Naive thymus-derived CD8-positive, alpha-beta T cell (primary cell): ENCODE measurements around the gene CLIC1. TPM values are rescaled to one million over a fixed set of nuclear protein-coding genes. Genes with fewer than 3 reads are reported as not detected.
"Not testable (repeated sequence)": the region's sequence is repeated elsewhere in the genome, so short reads cannot be mapped to it uniquely, and the experiment has no call there.

Experiments used
- ATAC-seq, 2 donors: fragments of 150-1000 bp; cut with Tn5 transposase in 1 of 2; sonication (Bioruptor Pico), chemical (Tn5 transposase) in 1 of 2; 1 replicate in 1 of 2; 2 replicates in 1 of 2; pipeline ENCODE4 v1.10.0; 2021; ENCODE audit warnings: mild to moderate bottlenecking in 2 of 2, moderate library complexity in 2 of 2
- POLR2A ChIA-PET: fragments of 350-600 bp; sonication (Branson Sonifier 250); formaldehyde crosslinking; loops from one replicate; lab custom pipeline; 2021; ENCODE audit warnings: antibody characterized with exemption; lab: Charles Lee
- DNase-seq, 10 donors: peaks; one replicate each; pipeline versions ENCODE4 v3.0.0 to v3.0.0-alpha.2; 2020 to 2022
- H3K27ac Mint-ChIP-seq, 10 donors: one replicate each; pipeline ENCODE4 v1.8.0; 2020 to 2022; ENCODE audit warnings: mild to moderate bottlenecking in 10 of 10, mixed read lengths in 10 of 10, moderate library complexity in 4 of 10, inconsistent platforms in 1 of 10
- H3K27me3 Mint-ChIP-seq, 5 donors: one replicate each; pipeline ENCODE4 v1.8.0; 2021 to 2022; ENCODE audit warnings: mixed read lengths in 5 of 5
- H3K36me3 Mint-ChIP-seq, 3 donors: one replicate each; pipeline ENCODE4 v1.8.0; 2020 to 2022; ENCODE audit warnings: mixed read lengths in 3 of 3, mild to moderate bottlenecking in 2 of 3, inconsistent platforms in 1 of 3
- H3K4me1 Mint-ChIP-seq, 4 donors: one replicate each; pipeline ENCODE4 v1.8.0; 2021 to 2022; ENCODE audit warnings: mixed read lengths in 4 of 4
- H3K4me3 Mint-ChIP-seq, 10 donors: one replicate each; pipeline ENCODE4 v1.8.0; 2020 to 2022; ENCODE audit warnings: mild to moderate bottlenecking in 10 of 10, mixed read lengths in 10 of 10, moderate library complexity in 6 of 10, inconsistent platforms in 1 of 10
- H3K9me3 Mint-ChIP-seq, 9 donors: one replicate each; pipeline ENCODE4 v1.8.0; 2020 to 2022; ENCODE audit warnings: mixed read lengths in 9 of 9, mild to moderate bottlenecking in 3 of 9, inconsistent platforms in 1 of 9, moderate library complexity in 1 of 9
- polyA plus RNA-seq, 3 donors: library from polyadenylated mRNA; unstranded; fragments of 300-500 nt; fragmentation: Illumina TruSeq; gene quantifications; one replicate each; pipeline ENCODE4 v1.2.3, GENCODE V29; 2021
- total RNA-seq, 8 experiments: library from RNA in 2 of 8; stranded (reverse) in 2 of 8; gene quantifications; one replicate each; pipeline ENCODE4 v1.2.3 and lab custom pipeline; 2021 to 2026

The CLIC1 gene
- total and polyA plus RNA-seq, 5 experiments from 2014 or later, result 23.7 to 345 (median 95.1) TPM

DNA sequence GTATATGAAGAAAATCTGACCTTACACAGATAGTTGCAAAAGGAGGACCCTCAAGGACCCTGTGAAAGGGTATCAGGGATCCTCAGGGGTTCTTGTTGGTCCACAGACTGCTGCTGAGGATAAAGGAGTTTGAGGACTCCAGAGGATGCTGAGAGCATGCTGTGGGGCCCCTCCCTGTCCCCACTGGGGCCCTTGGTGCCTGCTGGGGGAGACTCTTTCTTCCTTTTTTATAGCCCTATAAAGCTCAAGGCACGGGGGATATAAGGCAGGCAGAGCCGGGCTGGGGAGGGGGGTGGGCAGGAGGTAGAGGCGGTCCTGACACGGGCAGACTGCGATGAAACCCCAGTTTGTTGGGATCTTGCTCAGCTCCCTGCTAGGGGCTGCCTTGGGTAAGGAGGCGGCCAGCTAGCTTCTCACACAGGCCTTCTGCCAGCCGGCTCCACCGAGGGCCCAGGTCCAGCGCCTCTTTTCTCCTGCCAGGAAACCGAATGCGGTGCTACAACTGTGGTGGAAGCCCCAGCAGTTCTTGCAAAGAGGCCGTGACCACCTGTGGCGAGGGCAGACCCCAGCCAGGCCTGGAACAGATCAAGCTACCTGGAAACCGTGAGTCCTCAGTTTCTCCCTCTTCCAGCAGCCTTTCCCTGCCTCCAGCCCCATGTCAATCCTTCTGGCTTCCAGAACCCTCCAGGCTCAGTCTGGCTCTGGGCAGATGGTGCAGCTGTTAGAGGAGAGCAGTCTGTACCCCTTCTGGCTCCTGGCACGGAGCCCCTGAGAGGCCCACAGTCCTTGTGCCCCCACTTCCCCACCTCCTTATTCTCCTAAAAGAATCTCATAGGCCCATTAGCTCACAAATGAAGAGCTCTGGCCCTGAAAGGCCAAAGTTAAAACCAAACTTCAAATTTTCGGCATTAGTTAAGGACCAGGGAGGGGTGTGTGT lies 21.0 kb downstream of the CLIC1 start, which contains the start of gene LY6G6D:
Gene LY6G6D (plus strand): TSS at position 327 of the 937 bp plus-strand sequence. CDS start 8 bp downstream, at position 335.
- no peak for ATAC-seq
- H3K9me3 Mint-ChIP-seq, result no peaks in the 10 kb centered on the region
- H3K27me3 Mint-ChIP-seq, result no peaks in the 10 kb centered on the region
- H3K27ac Mint-ChIP-seq, result peak within 1 kb of the TSS in 7 of 10 donors; percentile 10 to 88 (median 75)
- DNase-seq, result no peak
- H3K4me3 Mint-ChIP-seq, result peak within 1 kb of the TSS in 1 of 10 donors; percentile 5
- POLR2A ChIA-PET, result interaction anchor here (0.7 to 1.0 kb wide), 3 partner anchors 8 to 139 kb away, joined by 3 to 4 read pairs (median 3); partner anchors contain the start of genes ABHD16A and MPIG6B
- H3K4me1 Mint-ChIP-seq, result peaks cover 22 to 28% (median 25%) of the 10 kb centered on the region in 4 donors
- no peaks in the 10 kb centered on the region for H3K36me3 Mint-ChIP-seq

- Mint-ChIP-seq H3K4me3 (peak overlapping the region in 1 of 10 donors; percentile 5), H3K36me3 (no peaks in the 10 kb centered on the region), H3K27ac (peak overlapping the region in 7 of 10 donors; percentile 10 to 88 (median 75)), H3K4me1 (peaks cover 18 to 28% (median 25%) of the 10 kb centered on the region in 4 donors), H3K9me3 (no peaks in the 10 kb centered on the region), H3K27me3 (no peaks in the 10 kb centered on the region)
- POLR2A ChIA-PET, result interaction anchor here (1.0 kb wide), 1 partner anchor 11 kb away, joined by 5 read pairs; the partner anchor contains the start of gene ABHD16A
- ATAC-seq (no peak), DNase-seq (no peak)
Observed at GRCh38 chr6:31713991-31714684, 22.2 kb downstream of the CLIC1 start.

- H3K27me3 Mint-ChIP-seq, result no peaks in the 10 kb centered on the region
- no peaks in the 10 kb centered on the region for H3K9me3 Mint-ChIP-seq
- H3K4me3 Mint-ChIP-seq, result no peak overlapping the region
- DNase-seq (no peak), ATAC-seq (no peak)
- POLR2A ChIA-PET, result interaction anchor here (1.0 kb wide), 1 partner anchor 10 kb away, joined by 5 read pairs; the partner anchor contains the start of gene ABHD16A
- peak overlapping the region in 3 of 10 donors; percentile 27 to 56 (median 31) for H3K27ac Mint-ChIP-seq
- no peaks in the 10 kb centered on the region for H3K36me3 Mint-ChIP-seq
- peaks cover 18 to 28% (median 25%) of the 10 kb centered on the region in 4 donors for H3K4me1 Mint-ChIP-seq
Observed at GRCh38 chr6:31713465-31713864, 22.9 kb downstream of the CLIC1 start.

DNA sequence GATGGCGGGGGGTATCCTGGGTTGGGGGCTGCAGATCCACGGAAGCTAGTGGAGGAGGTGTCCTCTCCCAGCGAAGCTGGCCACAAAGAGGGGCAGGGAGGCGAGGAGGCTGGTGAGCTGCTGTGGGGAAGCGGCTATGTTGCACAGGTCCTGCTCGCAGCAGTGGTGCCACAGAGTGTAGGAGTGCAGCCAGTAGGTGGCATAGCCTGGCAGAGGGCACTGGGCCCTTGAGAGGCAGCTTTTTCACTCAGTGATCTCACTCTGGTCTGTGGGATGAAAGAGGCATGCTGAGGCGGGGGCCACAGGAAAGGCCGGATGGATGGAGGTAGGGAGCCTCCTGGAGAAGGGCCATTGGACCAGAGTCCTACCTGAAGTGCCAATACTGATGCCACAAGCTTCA lies 24.0 kb downstream of the CLIC1 start:
- no peak overlapping the region for H3K4me3 Mint-ChIP-seq
- no peaks in the 10 kb centered on the region for H3K9me3 Mint-ChIP-seq
- H3K27ac Mint-ChIP-seq, result peak overlapping the region in 3 of 10 donors; percentile 50 to 71 (median 58)

DNA sequence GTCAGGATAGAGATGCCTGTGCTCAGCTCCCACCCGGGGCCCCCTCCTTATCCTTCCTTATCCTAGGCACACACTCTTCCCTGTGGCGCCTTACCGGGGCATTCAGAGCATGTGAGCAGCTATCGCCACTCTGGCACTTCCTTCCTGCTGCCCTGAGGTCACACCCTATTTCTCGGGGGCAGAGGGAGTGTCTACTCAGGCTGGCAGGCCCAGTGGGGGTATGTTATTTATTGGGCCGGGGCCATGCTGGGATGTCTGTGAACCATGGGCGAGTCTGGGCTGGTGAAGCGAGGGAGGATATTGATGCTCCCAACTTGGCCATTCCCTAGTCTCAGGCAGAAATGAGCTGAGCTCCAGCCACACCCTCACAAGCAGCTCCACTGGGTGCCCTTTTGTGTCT lies 25.1 kb downstream of the CLIC1 start:
- ATAC-seq, result no peak
- Mint-ChIP-seq H3K4me1 (peaks cover 18 to 28% (median 25%) of the 10 kb centered on the region in 4 donors), H3K9me3 (no peaks in the 10 kb centered on the region), H3K36me3 (no peaks in the 10 kb centered on the region), H3K27ac (peak overlapping the region in 1 of 10 donors; percentile 29), H3K4me3 (no peak overlapping the region), H3K27me3 (no peaks in the 10 kb centered on the region)
- no peak for DNase-seq
- POLR2A ChIA-PET, result interaction anchor here (0.6 to 1.2 kb wide), 4 partner anchors 8 to 16 kb away, joined by 3 to 4 read pairs (median 3); partner anchors contain the start of genes ABHD16A and MPIG6B

More for the DNA sequence above, 24.0 kb downstream of the CLIC1 start:
- DNase-seq (no peak), ATAC-seq (peak; percentile 39 to 43)
- POLR2A ChIA-PET, result interaction anchor here (1.2 kb wide), 1 partner anchor 11 kb away, joined by 3 read pairs; the partner anchor contains the start of gene MPIG6B
- H3K36me3 Mint-ChIP-seq, result no peaks in the 10 kb centered on the region
- H3K4me1 Mint-ChIP-seq, result peaks cover 18 to 28% (median 25%) of the 10 kb centered on the region in 4 donors
- no peaks in the 10 kb centered on the region for H3K27me3 Mint-ChIP-seq

DNA sequence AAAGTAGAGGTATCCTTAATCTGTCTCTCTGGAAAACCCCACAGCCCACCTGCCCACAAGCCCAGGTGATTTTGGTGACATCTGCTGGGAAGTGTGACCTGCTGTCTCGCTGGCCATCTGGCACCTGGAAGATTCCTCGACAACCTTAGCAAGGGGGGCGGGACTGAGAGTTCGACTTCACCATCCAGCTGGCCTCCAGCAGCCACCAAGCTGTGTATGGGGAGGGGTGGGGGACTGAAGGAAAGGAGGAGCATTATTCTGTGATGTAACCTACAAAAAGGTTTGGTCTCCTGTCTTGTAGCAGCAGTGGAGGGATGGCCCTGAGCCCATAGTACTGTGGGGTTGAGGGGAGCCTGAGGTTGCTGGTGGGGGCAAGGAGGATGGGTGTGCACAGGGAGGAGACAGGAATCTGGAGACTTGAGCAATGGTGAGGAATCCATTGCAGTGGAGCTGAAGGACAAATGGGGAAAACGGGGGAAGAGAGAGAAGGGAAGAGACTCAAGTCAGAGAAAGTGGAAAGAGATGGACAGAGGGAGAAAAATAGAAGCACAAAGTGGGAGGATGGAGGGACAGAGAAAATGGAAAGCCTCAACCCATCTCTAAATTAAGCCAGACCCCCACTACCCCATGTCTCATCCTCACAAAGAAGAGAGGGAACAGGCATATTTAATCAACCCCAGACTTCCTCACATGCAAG lies 25.7 kb downstream of the CLIC1 start:
- no peaks in the 10 kb centered on the region for H3K27me3 Mint-ChIP-seq
- H3K27ac Mint-ChIP-seq, result peak overlapping the region in 4 of 10 donors; percentile 7 to 86 (median 47)
- H3K4me1 Mint-ChIP-seq, result peaks cover 18 to 28% (median 25%) of the 10 kb centered on the region in 4 donors
- POLR2A ChIA-PET, result interaction anchor here (0.6 to 0.7 kb wide), 2 partner anchors 14 to 58 kb away, joined by 3 to 7 read pairs; partner anchors contain the start of gene BAG6
- no peaks in the 10 kb centered on the region for H3K36me3 Mint-ChIP-seq
- DNase-seq (no peak), ATAC-seq (no peak)
- no peaks in the 10 kb centered on the region for H3K9me3 Mint-ChIP-seq
- H3K4me3 Mint-ChIP-seq, result no peak overlapping the region

DNA sequence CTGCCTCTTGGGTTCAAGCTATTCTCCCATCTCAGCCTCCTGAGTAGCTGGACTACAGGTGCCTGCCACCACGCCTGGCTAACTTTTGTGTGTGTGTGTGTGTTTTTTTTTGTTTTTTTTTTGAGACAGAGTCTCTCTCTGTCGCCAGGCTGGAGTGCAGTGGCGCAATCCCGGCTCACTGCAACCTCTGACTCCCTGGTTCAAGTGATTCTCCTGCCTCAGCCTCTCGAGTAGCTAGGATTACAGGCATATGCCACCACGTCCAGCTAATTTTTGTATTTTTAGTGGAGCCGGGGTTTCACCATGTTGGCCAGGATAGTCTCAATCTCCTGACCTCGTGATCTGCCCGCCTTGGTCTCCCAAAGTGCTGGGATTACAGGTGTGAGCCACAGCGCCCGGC lies 27.2 kb downstream of the CLIC1 start:
- ATAC-seq, H3K27ac Mint-ChIP-seq, H3K36me3 Mint-ChIP-seq, DNase-seq, H3K27me3 Mint-ChIP-seq, H3K4me3 Mint-ChIP-seq, H3K9me3 Mint-ChIP-seq, POLR2A ChIA-PET: not testable (repeated sequence)
- H3K4me1 Mint-ChIP-seq, result peaks cover 15 to 25% (median 21%) of the 10 kb centered on the region in 4 donors

DNA sequence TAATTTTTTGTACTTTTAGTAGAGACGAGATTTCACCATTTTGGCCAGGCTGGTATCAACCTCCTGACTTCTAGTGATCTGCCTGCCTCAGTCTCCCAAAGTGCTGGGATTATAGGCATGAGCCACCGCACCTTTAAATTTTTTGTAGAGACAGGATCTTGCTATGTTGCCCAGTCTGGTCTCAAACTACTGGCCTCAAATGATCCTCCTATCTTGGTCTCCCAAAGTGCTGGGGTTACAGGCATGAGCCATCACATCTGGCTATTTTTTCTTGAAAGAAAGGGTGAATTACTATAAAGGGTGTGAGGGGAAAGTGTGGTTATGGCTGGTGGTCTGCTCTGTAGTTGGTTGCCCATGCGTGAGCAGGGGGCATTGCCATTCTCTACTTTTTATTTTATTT lies 28.1 kb downstream of the CLIC1 start:
- no peak overlapping the region for H3K27ac Mint-ChIP-seq
- no peak overlapping the region for H3K4me3 Mint-ChIP-seq
- H3K27me3 Mint-ChIP-seq, result no peaks in the 10 kb centered on the region
- ATAC-seq (no peak), DNase-seq (no peak)
- peaks cover 14 to 25% (median 21%) of the 10 kb centered on the region in 4 donors for H3K4me1 Mint-ChIP-seq
- POLR2A ChIA-PET, result no interaction called here
- no peaks in the 10 kb centered on the region for H3K36me3 Mint-ChIP-seq
- no peaks in the 10 kb centered on the region for H3K9me3 Mint-ChIP-seq

GRCh38 chr6:31707701-31708100 lies 28.6 kb downstream of the CLIC1 start:
- no peak overlapping the region for H3K4me3 Mint-ChIP-seq
- H3K27ac Mint-ChIP-seq, result no peak overlapping the region
- DNase-seq (no peak), ATAC-seq (no peak)
- H3K36me3 Mint-ChIP-seq, result no peaks in the 10 kb centered on the region
- peaks cover 15 to 25% (median 21%) of the 10 kb centered on the region in 4 donors for H3K4me1 Mint-ChIP-seq
- no peaks in the 10 kb centered on the region for H3K27me3 Mint-ChIP-seq
- POLR2A ChIA-PET, result no interaction called here
- no peaks in the 10 kb centered on the region for H3K9me3 Mint-ChIP-seq

- no peaks in the 10 kb centered on the region for H3K27me3 Mint-ChIP-seq
- DNase-seq (no peak), ATAC-seq (no peak)
- no peaks in the 10 kb centered on the region for H3K36me3 Mint-ChIP-seq
- H3K27ac Mint-ChIP-seq, result peak within 1 kb of the TSS in 3 of 10 donors; percentile 40 to 65 (median 63)
- peaks cover 15 to 31% (median 29%) of the 10 kb centered on the region in 4 donors for H3K4me1 Mint-ChIP-seq
- no peaks in the 10 kb centered on the region for H3K9me3 Mint-ChIP-seq
- POLR2A ChIA-PET, result no interaction called here
- H3K4me3 Mint-ChIP-seq, result no peak within 1 kb of the TSS
Observed at GRCh38 chr6:31706599-31706998, 29.7 kb downstream of the CLIC1 start, which contains the start of gene LY6G6F. Gene LY6G6F, plus strand, starts transcription at chr6:31706866. Its CDS starts 41 bp downstream, at chr6:31706907.

GRCh38 chr6:31705931-31706330 lies 30.4 kb downstream of the CLIC1 start:
- ATAC-seq (no peak), DNase-seq (no peak)
- peaks cover 16 to 32% (median 31%) of the 10 kb centered on the region in 4 donors for H3K4me1 Mint-ChIP-seq
- H3K27ac Mint-ChIP-seq, result no peak overlapping the region
- POLR2A ChIA-PET, result no interaction called here
- no peak overlapping the region for H3K4me3 Mint-ChIP-seq
- no peaks in the 10 kb centered on the region for H3K27me3 Mint-ChIP-seq
- peaks cover 0 to 3% (median 0%) of the 10 kb centered on the region in 3 donors for H3K36me3 Mint-ChIP-seq
- H3K9me3 Mint-ChIP-seq, result no peaks in the 10 kb centered on the region
